GM19463 (cell line): ENCODE measurements around the gene CUX1.

ENCODE experiments used
- ATAC-seq: cut with Tn5 transposase; IDR thresholded peaks from one replicate; pipeline ENCODE4 v1.9.1; 2021; ENCODE audit warnings: mild to moderate bottlenecking, moderate library complexity; ENCODE audit not compliant: unreplicated experiment

Gene CUX1

DNA sequence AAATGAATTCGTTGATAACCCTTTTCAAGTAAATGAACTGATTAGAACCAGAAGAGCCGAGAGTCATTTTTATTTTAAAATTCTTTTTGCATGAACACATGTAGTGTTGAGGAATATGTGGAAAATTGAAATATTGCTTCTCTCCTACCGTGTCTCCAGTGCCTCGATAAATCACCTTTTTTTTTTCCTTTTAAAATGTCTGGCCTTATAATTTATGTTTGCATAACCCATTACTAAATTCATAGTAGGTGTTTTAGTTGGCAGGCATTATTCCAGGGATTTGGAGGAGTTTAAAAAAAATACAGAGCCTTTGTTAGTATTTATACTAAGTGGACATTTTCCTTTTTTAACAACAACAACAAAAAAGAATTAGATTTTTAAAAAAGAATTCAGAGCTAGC is 115.6 kb downstream of the CUX1 start:
- no peak for ATAC-seq

DNA sequence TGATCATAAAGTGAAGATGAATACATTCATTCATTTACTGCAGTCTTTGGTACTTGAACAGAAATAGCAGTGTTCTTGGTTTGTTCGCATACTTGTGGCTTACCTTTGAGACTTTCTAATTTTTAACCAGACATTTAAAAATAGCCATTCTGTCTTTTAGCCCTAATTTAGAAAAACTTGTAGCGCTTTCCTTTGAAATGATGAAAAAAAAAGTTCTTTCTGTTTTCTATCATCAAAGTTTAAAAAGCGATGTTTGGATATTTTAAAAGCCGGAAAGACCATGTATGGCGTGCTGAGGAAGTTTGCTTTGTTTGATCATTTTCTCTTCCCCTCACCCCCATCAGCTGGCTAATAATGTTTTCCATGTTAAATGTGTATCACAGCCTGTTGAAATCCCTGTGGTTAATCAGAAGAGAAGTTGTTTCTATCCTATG is 116.3 kb downstream of the CUX1 start:
- ATAC-seq, result peak; percentile 57

DNA sequence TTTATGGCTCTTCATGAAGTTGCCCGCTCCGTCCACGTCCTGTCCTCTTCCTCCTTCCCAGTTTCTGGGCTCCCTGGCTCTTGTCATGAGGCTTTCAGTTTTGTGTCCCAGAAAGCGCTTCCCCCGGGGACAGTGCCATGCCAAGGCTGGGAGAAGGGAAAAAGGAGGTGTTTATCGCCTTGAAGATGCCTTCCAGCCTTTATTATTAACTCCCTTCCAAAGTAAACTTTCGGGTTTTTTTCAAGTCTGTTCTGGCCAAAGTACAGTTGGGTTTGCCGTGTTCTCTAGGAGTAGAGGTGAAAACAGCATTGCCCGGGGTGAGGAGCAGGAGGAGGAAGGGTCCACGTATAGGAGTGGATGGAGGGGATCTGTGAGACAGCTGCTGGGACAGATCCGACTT is 117.2 kb downstream of the CUX1 start:
- ATAC-seq, result no peak

DNA sequence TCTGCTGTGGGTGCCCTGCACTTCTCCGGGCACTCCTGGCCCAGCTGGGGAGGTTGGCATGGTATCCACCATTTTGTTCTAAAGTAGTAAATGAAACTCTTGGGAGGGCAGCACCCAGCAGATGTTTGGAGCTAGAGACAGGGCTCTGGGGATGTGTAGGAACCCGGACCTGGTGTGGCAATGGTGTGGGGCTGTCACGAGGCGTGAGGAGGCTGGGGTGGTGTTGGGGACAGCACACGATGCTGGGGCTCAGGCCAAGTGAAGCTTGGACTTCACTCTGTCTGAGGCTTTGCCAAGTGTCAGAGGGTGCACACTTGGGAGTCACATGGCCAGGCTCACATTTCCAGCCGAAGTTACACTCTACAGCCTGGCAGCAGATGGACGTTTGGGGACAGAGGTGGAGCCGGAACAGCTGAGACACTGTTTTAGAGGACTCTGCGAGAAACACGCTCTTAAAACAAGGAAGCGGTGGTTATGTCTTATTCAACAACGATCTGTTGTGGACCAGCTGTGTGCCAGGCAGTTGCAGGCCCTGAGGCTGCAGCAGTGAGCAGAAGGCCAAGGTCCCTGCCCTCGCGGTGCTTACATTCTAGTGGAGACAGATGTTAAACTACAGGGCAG is 118.2 kb downstream of the CUX1 start:
- ATAC-seq, result no peak

DNA sequence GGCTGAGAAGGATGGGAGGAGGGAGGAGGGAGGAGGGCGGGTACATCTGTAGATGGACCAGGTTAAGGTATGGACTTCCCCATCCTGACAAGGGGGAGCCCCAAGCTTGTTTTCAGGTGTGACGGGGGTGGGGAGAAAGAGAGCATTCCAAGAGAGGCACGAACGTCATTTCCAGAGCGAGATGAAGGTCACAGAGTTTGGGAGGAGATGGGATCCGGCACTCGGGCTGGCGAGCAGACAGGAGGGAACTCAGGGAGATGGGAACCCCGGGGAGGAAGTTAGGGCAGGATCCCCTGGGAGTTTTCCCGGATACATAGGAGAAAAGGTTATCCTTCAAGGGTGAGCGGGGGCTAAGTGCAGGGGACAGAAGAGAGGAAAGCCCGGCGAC is 118.8 kb downstream of the CUX1 start:
- ATAC-seq, result no peak

DNA sequence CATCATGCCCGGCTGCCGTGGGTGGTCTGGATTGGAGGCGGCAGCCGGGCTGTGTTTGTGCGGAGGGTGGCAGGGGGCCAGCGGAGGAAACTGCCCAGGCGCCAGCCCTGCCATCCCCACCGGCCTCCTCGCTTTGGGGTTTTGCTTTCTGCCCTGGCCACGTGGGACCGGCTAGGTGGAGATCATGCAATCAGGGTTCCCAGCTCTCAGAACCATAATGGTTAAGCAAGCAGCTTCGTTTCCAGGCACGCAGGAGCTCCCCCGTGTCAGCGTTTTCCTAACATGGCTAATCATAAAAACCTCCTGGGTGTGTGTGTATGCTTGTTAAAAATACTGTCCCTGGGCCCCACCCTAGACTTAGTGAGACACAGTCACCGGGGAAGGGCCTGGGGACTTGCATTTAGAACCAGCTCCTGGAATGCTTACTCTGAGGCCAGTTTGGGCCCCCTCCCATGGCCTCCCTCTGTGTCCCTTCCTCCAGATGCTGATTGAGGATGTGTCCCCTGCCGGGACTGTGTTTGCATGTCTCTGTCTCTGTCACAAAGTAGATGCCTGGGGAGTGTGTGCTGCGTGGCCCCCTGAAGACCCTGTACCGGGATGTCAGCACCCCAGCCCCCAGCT is 119.3 kb downstream of the CUX1 start:
- no peak for ATAC-seq

DNA sequence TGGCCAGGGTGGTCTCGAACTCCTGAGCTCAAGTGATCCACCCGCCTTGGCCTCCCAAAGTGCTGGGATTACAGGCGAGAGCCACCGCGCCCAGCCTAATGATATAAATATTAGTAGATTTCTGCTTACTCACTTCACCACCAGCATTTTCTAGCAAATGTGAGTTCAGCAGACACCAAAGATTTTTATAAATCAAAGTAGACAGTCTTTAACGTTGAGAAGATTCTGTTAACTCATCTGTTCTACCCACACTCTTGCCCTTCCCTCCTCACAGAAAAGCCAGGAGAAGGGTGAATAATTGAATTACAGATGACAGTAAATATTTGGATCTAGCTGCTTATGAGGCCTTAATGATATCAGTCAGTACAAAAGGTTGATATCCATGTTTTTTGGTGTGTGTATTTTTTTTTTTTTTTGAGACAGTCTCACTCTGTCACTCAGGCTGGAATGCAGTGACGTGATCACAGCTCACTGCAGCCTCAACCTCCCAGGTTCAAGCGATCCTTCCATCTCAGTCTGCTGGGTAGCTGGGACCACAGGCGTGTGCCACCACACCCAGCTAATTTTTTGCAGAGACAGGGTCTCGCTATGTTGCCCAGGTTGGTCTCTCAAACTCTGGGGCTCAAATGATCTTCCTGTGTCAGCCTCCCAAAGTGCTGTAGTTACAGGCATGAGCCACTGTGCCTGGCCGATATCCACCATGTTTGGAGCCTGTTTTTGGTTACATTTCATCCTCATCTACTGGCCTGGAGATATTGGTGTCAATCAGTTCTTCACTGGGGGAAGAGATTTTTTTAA is 120.5 kb downstream of the CUX1 start:
- ATAC-seq, result no peak

DNA sequence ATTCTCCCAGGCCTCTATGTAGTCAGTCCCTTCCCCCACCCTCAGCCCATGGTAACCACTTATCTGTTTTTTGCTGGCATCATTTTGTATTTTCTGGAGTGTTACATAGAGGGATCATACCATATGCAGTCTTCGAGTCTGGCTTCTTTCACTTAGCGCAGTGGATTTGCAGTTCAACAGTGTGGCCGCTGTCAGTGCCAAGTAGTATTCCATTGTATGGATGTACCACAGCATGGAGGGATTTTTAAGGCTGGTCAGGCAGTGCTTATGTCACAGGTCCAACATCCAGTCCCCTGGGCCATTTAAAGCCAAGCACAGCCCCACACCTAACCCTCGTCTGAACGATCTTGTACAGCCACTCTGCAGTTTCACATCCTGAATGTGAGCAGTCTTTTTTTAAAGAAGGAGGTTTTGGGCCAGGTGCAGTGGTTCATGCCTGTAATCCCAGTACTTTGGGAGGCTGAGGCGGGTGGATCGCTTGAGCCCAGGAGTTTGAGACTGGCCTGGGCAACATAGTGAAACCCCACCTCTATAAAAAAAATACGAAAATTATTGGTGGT is 121.8 kb downstream of the CUX1 start:
- no peak for ATAC-seq

DNA sequence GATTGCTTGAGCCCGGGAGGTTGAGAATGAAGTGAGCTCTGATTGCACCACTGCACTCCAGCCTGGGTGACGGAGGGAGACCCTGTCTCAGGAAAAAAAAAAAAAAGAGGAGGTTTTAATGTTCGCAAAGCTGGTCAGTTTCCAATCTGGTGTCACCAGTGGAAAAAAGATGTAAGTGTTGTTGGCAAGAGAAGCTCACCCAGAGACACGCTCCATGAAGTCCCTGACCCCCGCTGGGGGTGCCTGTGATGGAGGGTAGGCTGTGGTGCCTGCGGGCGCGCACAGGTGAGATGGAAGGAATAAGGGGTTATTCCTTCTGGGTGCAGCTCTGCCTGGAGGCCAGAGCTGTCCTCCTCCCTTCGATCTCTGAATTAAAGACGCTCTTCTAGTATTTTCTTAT is 122.7 kb downstream of the CUX1 start:
- no peak for ATAC-seq

DNA sequence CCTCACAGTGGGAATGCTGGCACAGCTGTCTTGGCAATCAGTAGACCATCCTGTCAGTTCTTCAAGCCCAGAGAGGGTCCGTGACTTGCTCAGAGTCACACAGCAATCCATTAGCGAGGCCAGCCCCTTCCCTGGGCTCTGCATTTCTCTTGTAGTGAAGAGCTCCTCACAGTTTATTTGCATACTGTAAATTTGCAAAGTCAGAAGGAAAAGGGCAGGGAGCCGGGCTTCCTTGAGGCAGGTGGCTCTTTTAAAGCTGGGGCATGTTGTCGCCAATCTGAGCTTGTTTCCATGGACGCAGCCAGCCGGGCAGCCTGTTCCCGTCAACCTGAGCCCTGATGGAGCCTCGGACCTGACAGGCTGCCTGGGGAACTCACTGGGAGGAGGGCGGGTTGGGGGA is 123.4 kb downstream of the CUX1 start:
- ATAC-seq, result no peak

DNA sequence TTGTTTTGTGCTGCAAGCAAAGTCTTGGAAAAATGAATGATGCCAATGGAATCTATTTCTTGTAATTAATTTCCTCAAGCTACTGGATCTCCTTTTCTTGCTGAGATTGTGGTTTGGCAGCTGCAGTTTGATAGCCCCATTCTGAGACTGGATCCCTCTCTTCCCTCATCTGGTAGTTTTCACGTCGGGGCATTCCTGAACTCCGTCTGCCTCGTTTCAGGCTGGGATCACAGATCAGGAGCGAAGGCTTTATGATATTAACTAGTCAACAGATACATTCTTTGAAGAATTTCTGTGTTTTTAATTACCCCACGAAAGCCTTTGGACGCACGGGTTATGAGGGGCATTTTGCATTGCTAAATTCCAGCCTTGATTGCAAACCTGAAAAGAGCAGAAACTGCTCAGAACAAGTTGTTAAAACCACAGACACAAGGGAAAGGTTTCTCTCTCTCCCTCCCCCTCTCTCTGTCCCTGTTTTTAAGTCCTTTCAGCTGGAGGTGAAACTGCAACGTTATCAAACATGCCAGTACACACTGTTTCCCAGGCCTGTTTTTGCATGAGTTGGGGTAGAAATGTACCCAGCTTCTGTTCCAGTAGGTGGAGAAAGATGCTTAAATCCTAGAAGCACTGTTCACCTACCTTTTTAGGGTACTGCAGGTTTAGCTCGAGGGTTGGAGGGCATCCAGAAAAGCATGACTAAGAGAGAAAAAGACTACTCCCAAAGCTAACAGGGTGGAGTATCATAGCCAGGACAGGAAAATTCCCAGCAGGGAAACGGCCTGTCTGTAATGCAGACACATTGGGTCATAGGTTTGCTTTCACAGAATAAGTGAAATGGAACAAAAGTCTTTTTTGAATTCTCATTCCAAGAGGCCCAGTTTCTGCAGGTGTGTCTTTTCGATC is 124.3 kb downstream of the CUX1 start:
- ATAC-seq, result no peak

DNA sequence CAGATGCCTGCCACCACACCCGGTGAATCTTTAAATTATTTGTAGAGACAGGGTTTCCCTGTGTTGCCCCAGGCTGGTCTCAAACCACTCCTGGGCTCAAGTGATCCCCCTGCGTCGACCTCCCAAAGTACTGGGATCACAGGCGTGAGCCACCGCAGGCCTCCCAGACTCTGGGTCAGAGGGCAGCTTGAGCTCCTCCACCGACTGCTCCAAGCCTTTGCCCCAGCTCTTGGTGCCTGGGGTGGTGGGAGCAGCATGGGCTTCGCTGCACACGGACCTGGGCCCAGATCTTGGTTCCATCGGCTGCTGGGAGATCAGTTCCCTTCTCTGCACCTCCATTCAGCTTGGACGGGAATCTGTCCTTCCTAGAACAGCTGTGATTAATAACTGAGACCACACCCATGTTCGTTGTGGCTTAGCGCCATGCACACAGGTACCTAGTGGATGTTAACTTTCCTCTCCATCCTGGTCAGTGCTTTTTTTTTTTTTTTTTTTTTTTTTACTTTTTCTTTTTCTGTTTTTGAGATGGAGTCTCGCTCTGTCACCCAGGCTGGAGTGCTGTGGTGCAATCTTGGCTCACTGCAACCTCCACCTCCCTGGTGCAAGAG is 125.3 kb downstream of the CUX1 start:
- ATAC-seq, result no peak

DNA sequence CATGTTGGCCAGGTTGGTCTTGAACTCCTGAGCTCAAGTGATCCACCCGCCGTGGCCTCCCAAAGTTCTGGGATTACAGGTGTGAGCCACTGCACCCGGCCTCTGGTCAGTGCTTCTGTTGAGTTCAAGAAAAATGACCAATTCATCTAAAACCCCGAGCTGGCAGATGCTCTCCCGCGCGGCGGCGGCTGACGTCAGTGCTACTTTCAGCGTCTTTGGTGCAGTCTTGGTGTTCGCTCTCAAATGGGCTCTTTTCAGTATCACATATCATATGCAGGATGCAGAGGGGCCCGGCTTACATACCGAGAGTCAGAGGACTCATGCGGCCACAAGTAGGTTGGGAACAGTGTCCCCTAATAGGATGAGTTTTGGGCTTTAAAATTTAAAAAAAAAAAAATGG is 125.9 kb downstream of the CUX1 start:
- ATAC-seq, result no peak

DNA sequence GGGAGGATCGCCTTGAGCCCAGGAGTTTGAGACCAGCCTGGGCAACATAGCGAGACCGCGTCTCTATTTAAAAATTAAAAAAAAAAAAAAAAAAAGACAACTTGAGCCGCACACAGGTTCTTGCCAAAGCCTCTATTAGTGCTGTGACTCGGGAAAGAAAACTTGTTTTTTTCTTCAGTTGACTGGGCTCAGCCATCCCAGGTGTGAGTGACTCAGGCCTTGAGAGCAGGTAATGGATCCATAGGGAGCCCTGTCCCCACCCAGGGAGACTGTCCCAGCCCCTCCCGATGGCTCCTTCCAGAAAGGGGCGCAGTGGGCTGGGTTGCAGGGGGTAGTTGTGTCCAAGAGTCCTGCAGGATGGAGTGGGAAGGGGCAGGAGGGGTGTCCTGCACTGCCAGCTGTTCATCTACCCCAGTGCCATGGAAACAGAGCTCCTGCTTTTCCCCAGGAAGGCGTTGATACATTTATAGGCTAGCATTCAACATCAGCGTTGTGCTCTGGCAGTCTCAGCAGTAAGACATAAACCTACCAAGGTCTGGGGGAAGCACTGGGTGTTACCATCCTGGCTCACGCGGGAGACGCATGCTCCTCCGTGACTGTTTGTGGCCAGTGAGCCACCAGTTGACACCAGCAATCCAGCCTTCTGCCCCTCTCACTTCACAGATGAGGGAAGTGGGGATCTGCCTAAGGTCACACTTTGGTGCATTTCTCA is 126.6 kb downstream of the CUX1 start:
- no peak for ATAC-seq

DNA sequence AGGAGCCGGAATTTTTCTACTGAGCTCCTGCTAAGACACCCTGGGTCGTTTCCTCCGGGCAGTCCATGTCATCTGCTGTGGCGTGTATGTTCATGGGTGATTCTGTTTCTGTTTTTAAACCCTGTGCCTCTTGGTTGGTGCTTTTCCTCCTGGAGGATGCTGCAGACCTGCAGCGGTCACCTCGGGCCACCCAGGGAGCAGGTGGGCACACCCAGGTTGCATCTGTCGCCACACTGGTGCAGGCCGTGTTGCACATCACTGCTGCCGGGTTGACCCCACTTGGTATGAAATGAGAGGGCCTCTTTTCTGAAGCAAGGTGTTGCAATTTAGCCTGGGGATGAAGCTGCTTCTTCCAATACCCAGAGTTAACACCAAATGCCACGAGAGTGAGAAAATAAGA is 127.2 kb downstream of the CUX1 start:
- no peak for ATAC-seq

DNA sequence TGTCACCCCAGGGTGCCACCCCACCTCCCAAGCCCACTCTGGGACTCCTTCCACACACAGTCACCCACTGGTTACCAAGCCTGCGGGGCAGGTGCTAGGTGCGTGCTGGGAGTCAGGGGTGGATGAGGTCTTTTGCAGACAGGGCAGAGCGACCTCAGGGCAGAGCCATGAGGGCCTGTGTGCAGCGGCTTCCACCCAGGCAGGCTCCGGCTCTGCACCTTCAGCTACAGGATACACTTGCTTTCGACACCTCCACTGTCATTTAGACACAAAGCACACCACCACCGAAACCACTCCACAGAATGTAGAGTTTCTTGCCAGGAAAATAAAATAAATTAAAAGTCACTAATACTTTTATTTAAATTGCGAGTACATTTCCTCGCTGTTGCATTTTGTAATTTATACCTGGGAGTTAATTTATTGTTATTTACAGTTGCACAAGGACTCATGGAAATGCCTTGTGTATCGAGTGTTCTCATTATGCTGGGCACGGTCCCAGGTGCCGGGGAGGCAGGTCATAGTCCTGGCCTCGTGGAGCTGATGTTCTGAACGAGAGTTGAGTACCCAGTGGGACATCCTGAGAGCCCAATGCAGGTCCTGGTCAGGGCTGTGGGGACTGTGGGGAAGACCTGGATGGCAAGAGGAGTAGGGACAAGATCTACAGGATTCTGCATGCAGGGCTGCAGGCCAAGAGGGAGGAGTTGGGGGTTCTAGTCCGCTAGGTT is 127.8 kb downstream of the CUX1 start:
- ATAC-seq, result no peak

DNA sequence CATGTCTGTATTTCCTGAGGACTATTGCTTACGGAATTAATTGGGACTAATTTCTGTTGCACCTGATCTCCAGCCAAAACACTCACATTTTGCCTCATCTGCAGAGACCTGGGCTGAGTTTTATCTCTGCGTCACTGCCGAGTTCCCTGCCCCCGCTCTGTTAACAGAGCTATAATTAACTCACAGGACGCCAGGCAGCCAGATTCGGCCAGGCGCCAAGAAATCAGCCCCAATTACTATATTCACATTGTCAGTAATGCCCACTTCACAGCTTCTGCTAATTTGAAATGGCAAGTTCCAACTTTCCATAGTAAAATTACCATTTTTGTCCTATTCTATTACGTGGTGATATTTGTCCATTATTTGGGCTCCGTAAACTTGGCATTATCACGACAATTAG is 130.5 kb downstream of the CUX1 start:
- ATAC-seq, result no peak

DNA sequence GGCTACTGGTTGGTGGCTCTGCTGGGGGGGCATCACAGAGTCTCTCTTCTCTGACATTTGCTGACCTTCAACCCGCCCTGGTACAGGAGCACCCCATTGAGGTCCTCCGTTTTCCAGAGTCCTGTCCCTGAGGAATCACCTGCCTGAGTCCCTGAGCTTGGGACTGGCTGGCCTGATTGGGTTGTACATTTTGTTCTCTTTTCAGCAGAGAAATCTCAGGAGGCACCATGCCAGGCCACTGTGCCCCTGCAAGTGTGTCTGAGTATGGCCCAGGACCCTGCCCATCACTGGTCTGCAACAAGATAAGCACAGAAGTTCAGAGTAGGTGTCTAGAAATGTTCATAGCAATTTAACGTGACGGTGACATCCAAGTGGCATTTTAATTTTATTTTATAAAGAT is 131.2 kb downstream of the CUX1 start:
- no peak for ATAC-seq

DNA sequence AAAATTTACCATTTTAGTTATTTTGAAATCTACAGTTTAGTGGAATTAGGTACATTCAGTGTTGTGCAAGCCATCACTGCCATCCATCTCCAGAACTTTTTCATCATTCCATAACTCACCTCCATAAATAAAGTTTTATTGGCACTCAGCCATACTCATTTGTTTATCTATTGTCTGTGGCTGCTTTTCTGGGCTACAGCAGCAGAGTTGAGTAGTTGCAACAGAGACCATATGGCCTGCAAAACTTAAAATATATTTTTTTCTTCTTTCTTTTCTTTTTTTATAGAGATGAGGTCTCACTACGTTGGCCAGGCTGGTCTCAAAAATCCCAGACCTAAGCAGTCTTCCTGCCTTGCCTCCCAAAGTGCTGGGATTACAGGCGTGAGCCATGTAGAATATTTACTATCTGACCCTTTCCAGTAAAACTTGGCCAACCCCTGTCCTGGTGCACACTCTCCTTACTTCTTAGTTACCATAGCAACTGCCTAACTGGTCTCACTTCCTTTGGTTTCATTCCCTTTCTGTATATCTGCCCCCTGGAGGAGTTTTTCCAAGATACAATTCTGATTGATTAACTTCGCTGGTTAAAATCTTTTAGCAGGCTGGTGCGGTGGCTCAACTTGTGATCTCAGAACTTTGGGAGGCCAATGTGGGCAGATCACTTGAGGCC is 133.2 kb downstream of the CUX1 start:
- no peak for ATAC-seq
